Stimulated activated CD4-positive, alpha-beta T cell treated with anti-CD3 and anti-CD28 coated beads, TNF-alpha, amount 100 ng/mL, for 1 hour (primary cell): ENCODE measurements around the gene COL13A1.

Experiments
- DNase-seq, 3 donors: peaks; one replicate each; pipeline ENCODE4 v3.0.0-alpha.2; 2020; ENCODE audit warnings: low read depth in 3 of 3, low spot score in 1 of 3

COL13A1 gene

GRCh38 chr10:69819716-69820506 is 18.2 kb downstream of the COL13A1 start:
- no peak for DNase-seq

GRCh38 chr10:69820817-69821216 is 19.1 kb downstream of the COL13A1 start:
- DNase-seq: no peak

DNA sequence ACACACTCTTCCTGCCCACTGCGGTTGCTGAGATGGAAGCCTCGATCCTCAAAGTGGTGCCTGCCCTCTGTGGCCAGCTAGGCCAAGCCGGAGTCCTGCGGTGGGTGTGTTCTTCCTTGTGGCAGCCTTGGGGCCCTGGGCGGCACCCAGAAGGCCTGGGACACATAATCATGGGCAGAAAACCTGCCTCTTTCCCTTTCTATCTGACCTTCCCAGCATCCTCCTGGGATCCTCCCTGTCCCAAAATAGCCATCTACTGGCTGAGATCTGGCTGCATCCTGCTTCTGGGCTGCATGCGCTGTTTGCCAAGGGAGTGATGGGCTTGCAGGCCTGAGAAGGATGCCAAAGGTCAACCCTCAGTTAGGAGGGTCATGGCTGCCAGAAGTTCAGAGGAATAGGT is 23.9 kb downstream of the COL13A1 start:
- no peak for DNase-seq

- no peak for DNase-seq
Observed at GRCh38 chr10:69826094-69826493, 24.4 kb downstream of the COL13A1 start.

- no peak for DNase-seq
Observed at GRCh38 chr10:69826789-69827554, 25.3 kb downstream of the COL13A1 start.

DNA sequence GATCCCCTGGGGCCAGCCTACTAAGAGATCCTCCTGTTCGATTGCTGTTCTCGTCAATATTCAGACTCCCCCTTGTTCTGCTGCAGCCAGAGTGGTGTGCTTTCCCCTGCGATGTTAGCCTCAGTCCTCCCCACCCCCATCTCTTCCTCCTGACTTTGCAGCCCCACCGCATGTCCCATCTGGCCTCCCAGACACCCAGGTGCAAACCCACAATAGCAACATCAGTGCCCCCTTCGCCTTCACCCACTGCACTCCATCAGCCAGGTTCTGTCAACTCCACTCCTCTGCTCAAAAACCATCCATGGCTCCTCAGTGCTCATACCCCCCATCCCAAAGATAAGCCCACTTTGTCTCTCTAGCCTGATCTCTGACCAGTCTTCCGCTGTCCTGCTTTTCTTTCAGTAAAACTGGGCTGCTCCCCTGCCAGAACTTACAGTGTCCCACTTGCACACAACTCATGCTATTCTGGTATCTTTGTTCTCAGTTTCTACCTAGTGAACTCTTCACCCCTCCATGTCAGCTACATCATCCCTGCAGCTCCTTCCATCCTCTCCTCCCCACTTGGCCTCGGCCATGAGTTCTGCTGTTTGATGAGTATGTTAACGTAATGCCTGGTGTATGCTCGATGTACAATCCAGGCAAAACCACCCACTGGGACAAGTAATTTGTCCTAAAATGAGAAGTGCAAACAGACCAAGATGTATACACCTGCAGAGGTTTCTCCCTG is 26.6 kb downstream of the COL13A1 start:
- DNase-seq: no peak

- DNase-seq: no peak
Observed at GRCh38 chr10:69829775-69830174, 28.1 kb downstream of the COL13A1 start.

DNA sequence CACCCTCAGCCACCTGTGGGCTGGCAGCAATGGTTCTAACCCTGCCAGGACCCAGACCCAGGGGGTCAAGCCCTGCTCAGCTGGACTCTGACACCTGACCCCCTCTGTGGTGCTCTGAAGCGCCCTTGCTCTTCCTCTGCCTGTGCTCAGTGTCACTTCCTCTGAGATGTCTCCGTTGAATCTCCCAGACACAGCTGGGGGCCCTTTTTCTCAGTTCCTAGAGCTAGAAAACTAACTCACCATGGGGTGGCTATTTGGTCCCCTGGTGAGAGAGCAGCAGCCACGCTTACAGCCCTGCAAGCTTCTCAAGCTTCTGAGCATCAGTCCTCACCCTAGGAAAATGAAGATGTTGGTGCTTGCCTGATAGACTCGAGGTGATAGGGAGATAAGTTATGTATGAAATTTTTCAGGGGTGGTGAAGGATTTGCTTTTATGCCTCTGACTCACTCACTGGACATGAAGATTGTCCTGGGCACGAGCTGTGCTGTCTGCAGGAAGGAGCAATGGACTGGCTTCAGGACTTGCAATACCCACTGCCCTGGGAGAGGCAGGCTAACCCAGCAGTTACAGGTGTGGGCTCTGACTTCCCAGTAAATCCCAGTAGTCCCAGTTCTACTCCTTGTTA is 29.6 kb downstream of the COL13A1 start:
- DNase-seq: no peak

GRCh38 chr10:69835233-69835632 is 33.5 kb downstream of the COL13A1 start:
- no peak for DNase-seq

- no peak for DNase-seq
Observed at GRCh38 chr10:69835875-69836730, 34.4 kb downstream of the COL13A1 start.

DNA sequence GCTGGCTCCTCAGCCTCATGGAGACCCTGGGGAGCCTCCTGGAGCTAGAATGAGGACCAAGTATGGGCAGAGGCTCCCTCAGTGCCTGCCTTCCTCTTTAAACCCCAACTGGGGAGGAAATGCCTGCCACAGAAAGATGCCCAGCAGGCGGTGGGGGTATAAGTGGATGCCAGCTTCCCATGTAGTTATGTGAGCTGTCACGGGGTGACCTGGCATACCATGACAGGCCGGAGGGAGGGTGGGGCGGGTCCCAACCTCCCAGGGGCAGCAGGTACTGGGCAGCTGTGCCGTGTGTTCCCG is 35.0 kb downstream of the COL13A1 start:
- DNase-seq: no peak

DNA sequence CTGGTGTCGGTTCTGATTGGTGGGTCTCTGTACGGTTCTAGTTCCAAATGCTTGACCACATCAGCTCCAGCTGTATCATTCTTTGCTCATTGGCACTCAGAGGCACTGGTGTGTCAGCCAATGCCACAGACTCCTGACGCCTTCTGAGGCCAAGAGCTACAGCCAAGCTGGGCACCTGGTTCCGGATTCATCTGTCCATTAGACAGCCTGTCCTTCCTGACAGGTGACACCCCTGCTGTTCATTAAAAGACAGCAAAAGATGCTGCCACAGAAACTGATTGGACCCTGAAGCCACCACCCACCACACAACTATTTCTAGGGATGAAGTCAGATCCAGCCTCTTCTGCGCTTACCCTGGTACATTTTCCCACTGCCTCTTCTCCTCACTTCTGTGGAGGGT is 35.6 kb downstream of the COL13A1 start:
- no peak for DNase-seq

- DNase-seq: no peak
Observed at GRCh38 chr10:69838418-69838817, 36.7 kb downstream of the COL13A1 start.

DNA sequence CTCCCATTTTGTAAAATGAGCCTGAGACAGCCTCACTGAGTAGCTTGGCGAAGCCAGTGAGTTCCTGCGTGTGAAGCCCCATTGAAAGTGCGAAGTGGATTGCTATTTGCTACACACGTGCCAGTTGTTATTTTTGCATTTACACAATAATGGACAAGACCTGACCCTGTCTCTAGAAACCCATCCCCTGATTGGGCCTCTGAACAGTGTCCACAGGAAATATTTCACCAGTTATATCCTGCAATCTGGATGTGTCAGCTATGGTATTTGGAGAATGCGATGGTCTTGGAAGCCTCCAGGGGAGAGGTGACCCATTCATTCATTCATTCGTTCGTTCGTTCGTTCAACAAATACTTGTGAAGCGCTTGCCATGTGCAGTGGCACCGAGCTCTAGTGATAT is 37.1 kb downstream of the COL13A1 start:
- no peak for DNase-seq

- DNase-seq: no peak
Observed at GRCh38 chr10:69839696-69840345, 38.1 kb downstream of the COL13A1 start.

DNA sequence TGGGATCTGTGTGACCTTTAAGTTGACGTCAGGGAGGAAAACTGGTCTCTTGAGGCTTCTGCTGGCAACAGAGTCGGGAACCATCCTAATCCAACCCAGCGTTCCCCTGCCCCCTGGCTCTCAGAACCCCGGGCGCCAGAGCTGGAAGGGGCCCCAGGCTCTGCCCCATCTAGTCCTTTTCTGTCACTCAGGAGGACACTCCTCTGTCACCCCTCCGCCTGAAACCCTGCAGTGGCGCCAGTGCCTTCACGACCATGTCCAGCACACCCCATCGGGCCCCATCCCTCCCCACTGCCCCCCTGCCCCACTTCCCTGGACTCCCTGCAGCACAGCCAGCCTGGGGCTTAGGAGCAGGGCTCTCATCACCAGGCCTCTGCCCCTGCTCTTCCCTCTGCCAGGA is 39.1 kb downstream of the COL13A1 start:
- DNase-seq: no peak

DNA sequence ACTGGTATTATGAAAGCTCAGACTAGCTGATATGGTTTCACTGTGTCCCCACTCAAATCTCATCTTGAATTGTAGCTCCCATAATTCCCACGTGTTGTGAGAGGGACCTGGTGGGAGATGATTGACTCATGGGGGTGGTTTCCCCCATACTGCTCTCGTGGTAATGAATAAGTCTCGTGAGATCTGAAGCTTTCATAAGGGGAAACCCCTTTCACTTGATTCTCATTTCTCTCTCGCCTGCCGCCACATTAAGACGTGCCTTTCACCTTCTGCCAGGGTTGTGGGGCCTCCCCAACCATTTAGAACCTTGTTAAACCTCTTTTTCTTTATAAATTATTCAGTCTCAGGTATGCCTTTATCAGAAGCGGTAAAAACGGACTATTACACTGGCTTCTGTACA is 40.3 kb downstream of the COL13A1 start:
- no peak for DNase-seq

DNA sequence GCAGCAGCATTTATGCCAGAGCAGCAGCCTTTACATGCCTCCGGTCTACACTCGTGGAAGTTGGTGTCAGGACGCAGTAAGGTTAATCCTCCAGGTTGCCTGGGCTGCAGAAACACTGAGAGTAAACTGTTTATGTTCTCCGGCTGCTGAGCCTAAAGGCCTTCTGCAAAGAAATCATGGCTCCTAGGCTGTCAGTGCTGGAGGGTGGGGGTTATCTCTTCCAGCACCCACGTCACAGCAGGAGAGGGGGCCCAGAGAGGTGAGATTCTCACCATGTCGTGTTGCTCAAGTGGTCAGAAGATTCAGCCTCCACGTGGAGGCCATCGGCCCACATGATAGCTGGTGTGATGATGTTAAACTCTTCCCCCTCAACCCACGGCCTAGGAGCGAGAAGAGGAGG is 41.2 kb downstream of the COL13A1 start:
- no peak for DNase-seq

GRCh38 chr10:69843923-69844322 is 42.2 kb downstream of the COL13A1 start:
- DNase-seq: no peak

- DNase-seq: no peak
Observed at GRCh38 chr10:69844698-69845097, 43.0 kb downstream of the COL13A1 start.
